RWPE2 (cell line): ENCODE data around the gene IDUA.

Experiments used
- ATAC-seq: fragments of 200-7000 bp; cut with Tn5 transposase; 3 replicates; pipeline ENCODE4 v1.9.1; 2021; ENCODE audit warnings: low read depth
- DNase-seq: peaks from one replicate; pipeline ENCODE4 v3.0.0-alpha.2; 2020; ENCODE audit warnings: low spot score
- H3K27ac ChIP-seq: fragments of 450-650 bp; 2 replicates; pipeline ENCODE4 v1.5.1; 2017; ENCODE audit warnings: mild to moderate bottlenecking; ENCODE audit not compliant: poor library complexity, severe bottlenecking
- H3K27me3 ChIP-seq: fragments of 250-450 bp; sonication (Bioruptor Pico); 2 replicates; pipeline ENCODE4 v1.5.1; 2021; ENCODE audit warnings: mild to moderate bottlenecking, moderate library complexity; ENCODE audit not compliant: insufficient read depth, poor library complexity, severe bottlenecking
- H3K36me3 ChIP-seq: fragments of 250-450 bp; sonication (Bioruptor Pico); 2 replicates; pipeline ENCODE4 v1.5.1; 2020; ENCODE audit warnings: low read depth, mild to moderate bottlenecking, moderate library complexity
- H3K4me1 ChIP-seq: fragments of 250-450 bp; sonication (Bioruptor Pico); 2 replicates; pipeline ENCODE4 v1.5.1; 2021; ENCODE audit warnings: mild to moderate bottlenecking, moderate library complexity; ENCODE audit not compliant: insufficient read depth, poor library complexity, severe bottlenecking
- H3K4me3 ChIP-seq: fragments of 250-450 bp; sonication (Bioruptor Pico); 2 replicates; pipeline ENCODE4 v1.5.1; 2021; ENCODE audit warnings: mild to moderate bottlenecking, moderate library complexity; ENCODE audit not compliant: severe bottlenecking
- H3K9me3 ChIP-seq: fragments of 250-450 bp; sonication (Bioruptor Pico); 2 replicates; pipeline ENCODE4 v1.5.1; 2021; ENCODE audit warnings: mild to moderate bottlenecking, moderate library complexity; ENCODE audit not compliant: severe bottlenecking
- CTCF ChIP-seq: fragments of 450-650 bp; IDR thresholded peaks from one replicate; pipeline ENCODE4 v1.5.1; 2017; ENCODE audit warnings: mild to moderate bottlenecking, moderate library complexity; ENCODE audit not compliant: poor library complexity, severe bottlenecking

IDUA gene

GRCh38 chr4:1026115-1026514, 39.3 kb downstream of the IDUA start:
- 0 out of 2 replicates have a peak, but pooled peaks cover 4% of the 10 kb centered on the region for H3K36me3 ChIP-seq
- ATAC-seq = peak; percentile 62
- DNase-seq = no peak
- H3K4me1 ChIP-seq = no peaks in the 10 kb centered on the region
- TF ChIP-seq CTCF = no peak
- H3K4me3 ChIP-seq = no peak overlapping the region
- H3K9me3 ChIP-seq = no peaks in the 10 kb centered on the region
- no peaks in the 10 kb centered on the region for H3K27me3 ChIP-seq
- H3K27ac ChIP-seq = no peak overlapping the region

- Histone ChIP-seq H3K4me3 (no peak overlapping the region), H3K4me1 (no peaks in the 10 kb centered on the region), H3K27ac (no peak overlapping the region), H3K27me3 (no peaks in the 10 kb centered on the region), H3K9me3 (no peaks in the 10 kb centered on the region), H3K36me3 (0 out of 2 replicates have a peak, but pooled peaks cover 4% of the 10 kb centered on the region)
- ATAC-seq (no peak), DNase-seq (no peak)
- TF ChIP-seq CTCF = no peak
These were observed 40.5 kb downstream of the IDUA start for GRCh38 chr4:1027219-1027914.

GRCh38 chr4:1027915-1028238, 41.0 kb downstream of the IDUA start:
- TF ChIP-seq CTCF = no peak
- no peaks in the 10 kb centered on the region for H3K9me3 ChIP-seq
- no peaks in the 10 kb centered on the region for H3K4me1 ChIP-seq
- DNase-seq = no peak
- no peaks in the 10 kb centered on the region for H3K27me3 ChIP-seq
- no peak for ATAC-seq
- H3K4me3 ChIP-seq = no peak overlapping the region
- H3K27ac ChIP-seq = no peak overlapping the region
- 0 out of 2 replicates have a peak, but pooled peaks cover 4% of the 10 kb centered on the region for H3K36me3 ChIP-seq

GRCh38 chr4:1028574-1029220, 41.9 kb downstream of the IDUA start:
- no peak for TF ChIP-seq CTCF
- no peak; the same call in 2 of the 3 replicates for ATAC-seq
- Histone ChIP-seq H3K27ac (no peak overlapping the region), H3K4me1 (no peaks in the 10 kb centered on the region), H3K4me3 (no peak overlapping the region), H3K36me3 (0 out of 2 replicates have a peak, but pooled peaks cover 4% of the 10 kb centered on the region), H3K9me3 (no peaks in the 10 kb centered on the region), H3K27me3 (no peaks in the 10 kb centered on the region)
- no peak for DNase-seq

GRCh38 chr4:1029529-1029928, 42.7 kb downstream of the IDUA start:
- TF ChIP-seq CTCF = no peak
- no peak for ATAC-seq
- Histone ChIP-seq H3K27ac (no peak overlapping the region), H3K36me3 (0 out of 2 replicates have a peak, but pooled peaks cover 4% of the 10 kb centered on the region), H3K27me3 (no peaks in the 10 kb centered on the region), H3K9me3 (no peaks in the 10 kb centered on the region), H3K4me1 (no peaks in the 10 kb centered on the region), H3K4me3 (no peak overlapping the region)
- DNase-seq = no peak
